DOHH2 (cell line): Measurements from ENCODE around the gene PDK1.
"Not testable (repeated sequence)": the region's sequence is repeated elsewhere in the genome, so short reads cannot be mapped to it uniquely, and the experiment has no call there.

Source experiments
- H3F3A ChIP-seq: fragments of 200-600 bp; sonication (generic), shearing (Covaris generic); 2 replicates; pipeline ENCODE4 v1.6.0; 2016; ENCODE audit warnings: antibody characterized with exemption, mild to moderate bottlenecking; ENCODE audit not compliant: control insufficient read depth, insufficient read depth
- H3K27ac ChIP-seq: fragments of 200-600 bp; sonication (generic); 2 replicates; pipeline ENCODE4 v1.5.1; 2014; ENCODE audit warnings: low read depth, mild to moderate bottlenecking, low read length, moderate library complexity
- H3K27me3 ChIP-seq: fragments of 200-600 bp; sonication (generic); 2 replicates; pipeline ENCODE4 v1.6.1; 2014; ENCODE audit warnings: mild to moderate bottlenecking, low read length, mixed read lengths; ENCODE audit not compliant: control insufficient read depth
- H3K36me3 ChIP-seq: fragments of 200-600 bp; sonication (generic); 2 replicates; pipeline ENCODE4 v1.6.1; 2014; ENCODE audit warnings: mild to moderate bottlenecking, low read length, moderate library complexity, mixed read lengths; ENCODE audit not compliant: control insufficient read depth
- H3K4me1 ChIP-seq: fragments of 200-600 bp; sonication (generic); 2 replicates; pipeline ENCODE4 v1.6.1; 2014; ENCODE audit warnings: mild to moderate bottlenecking, low read length, mixed read lengths; ENCODE audit not compliant: control insufficient read depth
- H3K4me2 ChIP-seq: fragments of 200-600 bp; sonication (generic); 2 replicates; pipeline ENCODE4 v1.6.0; 2014; ENCODE audit warnings: mild to moderate bottlenecking, low read length, moderate library complexity
- H3K4me3 ChIP-seq: fragments of 200-600 bp; sonication (generic); 2 replicates; pipeline ENCODE4 v1.5.1; 2014; ENCODE audit warnings: mild to moderate bottlenecking, low read length, mixed read lengths
- H3K79me2 ChIP-seq: fragments of 200-600 bp; sonication (generic); 2 replicates; pipeline ENCODE4 v1.6.1; 2014; ENCODE audit warnings: mild to moderate bottlenecking, low read length, mixed read lengths; ENCODE audit not compliant: control insufficient read depth
- H3K9me2 ChIP-seq: fragments of 200-600 bp; sonication (generic); replicated peaks from 2 replicates; pipeline ENCODE4 v1.6.1; 2014; ENCODE audit warnings: mild to moderate bottlenecking, low read length, mixed read lengths; ENCODE audit not compliant: control insufficient read depth
- H3K9me3 ChIP-seq: fragments of 200-600 bp; sonication (generic); 2 replicates; pipeline ENCODE4 v1.6.1; 2014; ENCODE audit warnings: antibody characterized with exemption, low read length, mixed read lengths; ENCODE audit not compliant: control insufficient read depth, insufficient read depth
- H4K20me1 ChIP-seq: fragments of 200-600 bp; sonication (generic); 2 replicates; pipeline ENCODE4 v1.6.0; 2014; ENCODE audit warnings: low read depth, mild to moderate bottlenecking, antibody characterized with exemption, low read length, moderate library complexity; ENCODE audit not compliant: control insufficient read depth, insufficient read depth
- CTCF ChIP-seq: fragments of 200-600 bp; sonication (generic); IDR thresholded peaks from one replicate; pipeline ENCODE4 v1.5.1; 2014; ENCODE audit warnings: antibody characterized with exemption, mild to moderate bottlenecking, low read depth, low read length; ENCODE audit not compliant: poor library complexity, severe bottlenecking
- EZH2phosphoT487 ChIP-seq: fragments of 200-600 bp; sonication (generic); IDR thresholded peaks from 2 replicates; pipeline ENCODE4 v1.6.1; 2017; ENCODE audit warnings: borderline replicate concordance, mild to moderate bottlenecking, antibody characterized with exemption, low read length, moderate library complexity, mixed read lengths

The PDK1 gene

DNA sequence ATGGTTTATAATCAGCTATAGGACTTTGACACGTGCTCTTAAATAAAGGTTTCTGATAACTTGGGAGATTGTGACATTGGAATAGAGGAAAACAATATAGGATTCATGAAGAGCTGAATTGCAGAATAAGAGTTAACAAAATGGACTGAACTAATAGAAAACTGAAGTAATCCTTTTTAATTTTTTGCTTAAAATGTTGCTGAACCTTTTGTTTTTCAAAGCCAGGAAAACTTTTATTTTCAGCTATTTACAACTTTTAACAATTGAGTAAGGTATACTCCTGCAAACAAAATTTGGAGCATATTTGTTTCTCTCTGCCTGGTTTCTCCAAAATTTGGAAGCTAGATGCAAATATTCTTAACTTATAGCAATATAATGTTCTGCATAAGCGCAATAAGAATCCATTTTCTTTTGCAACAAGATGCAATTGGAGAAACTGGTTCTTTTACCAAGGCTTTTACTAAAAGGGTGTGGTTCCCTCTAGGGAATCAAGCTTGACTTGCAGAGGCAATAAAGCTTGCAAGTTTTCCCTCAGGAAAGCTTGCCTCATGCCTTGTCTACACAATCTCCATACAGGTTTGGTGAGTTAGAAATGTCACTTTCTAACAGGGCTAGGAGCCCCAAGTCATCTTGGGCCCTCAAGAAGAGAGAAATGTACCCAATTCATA is 10.3 kb upstream of the PDK1 start:
- Histone ChIP-seq H3F3A (no peaks in the 10 kb centered on the region), H3K4me1 (no peaks in the 10 kb centered on the region), H3K27me3 (no peaks in the 10 kb centered on the region), H4K20me1 (no peaks in the 10 kb centered on the region), H3K27ac (no peak overlapping the region), H3K79me2 (no peaks in the 10 kb centered on the region), H3K36me3 (peaks cover 6% of the 10 kb centered on the region), H3K9me2 (no peaks in the 10 kb centered on the region), H3K9me3 (peaks cover 18% of the 10 kb centered on the region), H3K4me3 (no peak overlapping the region), H3K4me2 (no peak overlapping the region)
- TF ChIP-seq EZH2phosphoT487 (no peak), CTCF (no peak)

DNA sequence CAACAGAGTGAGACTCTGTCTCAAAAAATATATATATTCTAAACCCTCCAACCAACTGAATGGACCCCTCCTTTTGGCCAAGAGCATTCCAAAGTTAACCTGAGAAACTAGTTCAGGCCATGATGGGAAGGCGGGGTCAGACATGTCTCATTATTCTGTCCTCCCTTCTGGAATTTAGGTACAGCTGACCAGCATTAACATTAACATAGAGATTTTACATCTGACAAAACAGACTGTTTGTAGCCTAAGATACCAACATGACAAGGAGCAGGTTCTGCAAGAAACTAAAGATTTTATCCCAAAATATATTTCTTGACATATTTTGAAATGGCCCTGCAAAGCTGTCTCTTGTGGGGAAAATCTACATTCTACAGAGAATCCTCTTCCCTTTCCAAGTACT is 6.8 kb upstream of the PDK1 start:
- Histone ChIP-seq H3K4me1 (no peaks in the 10 kb centered on the region; the same call in none of the 2 replicates), H3F3A (no peaks in the 10 kb centered on the region), H3K36me3 (peaks cover 12% of the 10 kb centered on the region), H3K9me3 (peaks cover 18% of the 10 kb centered on the region), H4K20me1 (no peaks in the 10 kb centered on the region), H3K9me2 (no peaks in the 10 kb centered on the region), H3K27ac (no peak overlapping the region), H3K4me2 (no peak overlapping the region), H3K27me3 (no peaks in the 10 kb centered on the region), H3K79me2 (peaks cover 14% of the 10 kb centered on the region), H3K4me3 (no peak overlapping the region)
- no peak for TF ChIP-seq EZH2phosphoT487
- TF ChIP-seq CTCF = no peak

DNA sequence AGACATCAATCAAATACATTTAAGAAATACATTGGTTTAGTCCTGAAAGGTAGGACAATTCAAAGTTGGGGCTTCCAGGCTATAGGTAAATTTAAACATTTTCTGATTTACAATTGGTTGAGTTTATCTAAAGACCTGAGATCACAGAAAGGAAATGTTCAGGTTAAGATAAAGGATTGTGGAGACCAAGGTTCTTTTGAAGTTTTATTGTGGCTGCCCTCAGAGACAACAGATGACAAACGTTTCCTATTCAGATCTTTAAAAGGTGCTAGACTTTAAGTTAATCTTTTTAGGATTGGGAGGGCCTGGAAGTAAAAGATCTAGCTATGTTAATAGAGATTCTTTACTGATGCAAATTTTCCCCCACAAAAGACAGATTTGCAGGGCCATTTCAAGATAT is 6.1 kb upstream of the PDK1 start:
- not testable (repeated sequence) for H3K27me3 ChIP-seq, H4K20me1 ChIP-seq, H3K9me2 ChIP-seq, H3K4me1 ChIP-seq, H3K4me3 ChIP-seq, H3K27ac ChIP-seq, H3K4me2 ChIP-seq, H3F3A ChIP-seq
- H3K36me3 ChIP-seq = peaks cover 17% of the 10 kb centered on the region
- H3K9me3 ChIP-seq = peaks cover 18% of the 10 kb centered on the region
- peaks cover 20% of the 10 kb centered on the region for H3K79me2 ChIP-seq

GRCh38 chr2:172550419-172550818 is 5.5 kb upstream of the PDK1 start:
- Histone ChIP-seq H3K27ac (no peak overlapping the region), H3K4me1 (peaks cover 12% of the 10 kb centered on the region), H3K27me3 (no peaks in the 10 kb centered on the region), H3K36me3 (peaks cover 19% of the 10 kb centered on the region), H3K9me2 (no peaks in the 10 kb centered on the region), H3K4me2 (no peak overlapping the region), H3K4me3 (no peak overlapping the region), H3K9me3 (peaks cover 18% of the 10 kb centered on the region), H4K20me1 (no peaks in the 10 kb centered on the region), H3F3A (no peaks in the 10 kb centered on the region), H3K79me2 (peaks cover 27% of the 10 kb centered on the region)
- no peak for TF ChIP-seq EZH2phosphoT487
- no peak for TF ChIP-seq CTCF
